ENCODE results near the gene GET4. TPM values are rescaled to one million over a fixed set of nuclear protein-coding genes. Genes with fewer than 3 reads are reported as not detected.

GET4 gene
- total and polyA plus RNA-seq, 2 of the 8 experiments (the other 6 are each of a cell fraction or from before 2014, with no cell fraction given) = 56.7 to 74.1 TPM

- ChIA-PET CTCF (ENCODE audit: partially characterized antibody) (interaction anchor here (1.1 kb wide), 1 partner anchor 35 kb away, joined by 3 read pairs; no protein-coding TSS in a partner anchor), POLR2A (ENCODE audit: partially characterized antibody) (interaction anchor here (0.7 to 1.1 kb wide), 3 partner anchors 10 to 30 kb away, joined by 3 read pairs; no protein-coding TSS in a partner anchor)
- no peak overlapping the region for H2BK20ac ChIP-seq (ENCODE audit: low read length)
- H3K36me3 ChIP-seq (ENCODE audit: control insufficient read depth in 2 of 4, insufficient read depth in 4 of 4, low read length in 3 of 4) = no peaks in the 10 kb centered on the region
- no peak overlapping the region for H4K91ac ChIP-seq (replicated peaks; ENCODE audit: insufficient read length, low read length)
- H3K4me3 ChIP-seq (ENCODE audit: extremely low read depth in 1 of 4, insufficient read depth in 2 of 4, low read depth in 3 of 4, low read length in 4 of 4) = no peak overlapping the region
- H3K14ac ChIP-seq (ENCODE audit: insufficient read length) = no peak overlapping the region
- no peaks in the 10 kb centered on the region for H3K9me3 ChIP-seq (ENCODE audit: insufficient read depth in 2 of 2, low read depth in 1 of 2, low read length in 1 of 2)
- H3K79me1 ChIP-seq (ENCODE audit: low read depth, low read length) = no peaks in the 10 kb centered on the region
- no peaks in the 10 kb centered on the region; a peak in 3 of 7 replicates for H3K4me1 ChIP-seq (replicated peaks in 1 of 4; ENCODE audit: control insufficient read depth in 3 of 4, insufficient read depth in 4 of 4, low read length in 3 of 4)
- no peak overlapping the region for H2BK12ac ChIP-seq (ENCODE audit: low read depth, low read length)
- H3K23me2 ChIP-seq (ENCODE audit: low read depth, low read length) = no peaks in the 10 kb centered on the region
- no peak overlapping the region for H2AFZ ChIP-seq (ENCODE audit: low read length)
- H3K4me2 ChIP-seq (ENCODE audit: insufficient read depth in 1 of 2, low read depth in 2 of 2, low read length in 2 of 2) = no peak overlapping the region
- FAIRE-seq = no peak
- no peaks in the 10 kb centered on the region for H4K20me1 ChIP-seq (replicated peaks in 1 of 2; ENCODE audit: control insufficient read depth in 1 of 2, insufficient read depth in 2 of 2, low read length in 2 of 2)
- H3K4ac ChIP-seq (replicated peaks; ENCODE audit: insufficient read length, low read depth, low read length) = no peak overlapping the region
- H3K18ac ChIP-seq (ENCODE audit: extremely low read depth, low read length) = no peak overlapping the region
- H2BK15ac ChIP-seq (ENCODE audit: low read length) = no peak overlapping the region
- no peak overlapping the region for H2BK120ac ChIP-seq (replicated peaks; ENCODE audit: low read depth, low read length)
- H3K79me2 ChIP-seq (ENCODE audit: control insufficient read depth in 1 of 2, insufficient read depth in 2 of 2, low read length in 2 of 2) = no peaks in the 10 kb centered on the region
- no peak overlapping the region for H3K56ac ChIP-seq (replicated peaks; ENCODE audit: insufficient read length, low read depth, low read length)
- no peak overlapping the region for H3K23ac ChIP-seq (ENCODE audit: insufficient read length)
- no peak overlapping the region; a peak in 1 of 7 replicates for H3K9ac ChIP-seq (replicated peaks in 1 of 4; ENCODE audit: extremely low read depth in 1 of 4, low read depth in 3 of 4, low read length in 3 of 4)
- no peaks in the 10 kb centered on the region for H3K27me3 ChIP-seq (replicated peaks in 1 of 4; ENCODE audit: control insufficient read depth in 3 of 4, extremely low read depth in 1 of 4, insufficient read depth in 3 of 4, low read length in 3 of 4)
- DNase-seq (ENCODE audit: low read depth in 1 of 2, low spot score in 2 of 2) = no peak
- no peak overlapping the region for H4K5ac ChIP-seq (ENCODE audit: insufficient read length, low read depth, low read length)
- no peak overlapping the region for H2AK5ac ChIP-seq (ENCODE audit: low read depth, low read length)
- H3K27ac ChIP-seq (ENCODE audit: low read depth, low read length) = no peak overlapping the region
- no peak overlapping the region for H2BK5ac ChIP-seq (ENCODE audit: low read depth, low read length)
- no peak overlapping the region for H4K8ac ChIP-seq (ENCODE audit: extremely low read depth, insufficient read depth, low read length)
- 92% methylated on average over 28 of the region's 28 CpGs; no CpG with 5 or more reads in 1 of the 2 experiments for WGBS, 2 experiments (ENCODE audit: extremely low coverage in 1 of 2, insufficient coverage in 1 of 2, insufficient read length in 1 of 2, insufficient replicate concordance in 2 of 2, low coverage in 1 of 2, low lambda C conversion rate in 2 of 2, missing lambda C conversion rate in 1 of 2)
- TF ChIP-seq KDM5A (IDR thresholded peaks at IDR 0.05; ENCODE audit: low read length) (no peak), JUN (IDR thresholded peaks at IDR 0.05; ENCODE audit: low read depth, low read length) (no peak), POU5F1 (IDR thresholded peaks at IDR 0.05; ENCODE audit: low read depth, low read length) (no peak), CTBP2 (IDR thresholded peaks at IDR 0.05; ENCODE audit: borderline replicate concordance, insufficient read depth, insufficient read length, low read length) (no peak), SP2 (IDR thresholded peaks at IDR 0.05; ENCODE audit: low read length) (no peak)
These were observed 59.6 kb downstream of the GET4 start for GRCh38 chr7:935874-936385.

Measured in H1 (cell line).